ENCODE results near the gene WDR55. TPM values are rescaled to one million over a fixed set of nuclear protein-coding genes. Genes with fewer than 3 reads are reported as not detected.
"Not testable (repeated sequence)": the region's sequence is repeated elsewhere in the genome, so short reads cannot be mapped to it uniquely, and the experiment has no call there.

WDR55 gene, protein sequence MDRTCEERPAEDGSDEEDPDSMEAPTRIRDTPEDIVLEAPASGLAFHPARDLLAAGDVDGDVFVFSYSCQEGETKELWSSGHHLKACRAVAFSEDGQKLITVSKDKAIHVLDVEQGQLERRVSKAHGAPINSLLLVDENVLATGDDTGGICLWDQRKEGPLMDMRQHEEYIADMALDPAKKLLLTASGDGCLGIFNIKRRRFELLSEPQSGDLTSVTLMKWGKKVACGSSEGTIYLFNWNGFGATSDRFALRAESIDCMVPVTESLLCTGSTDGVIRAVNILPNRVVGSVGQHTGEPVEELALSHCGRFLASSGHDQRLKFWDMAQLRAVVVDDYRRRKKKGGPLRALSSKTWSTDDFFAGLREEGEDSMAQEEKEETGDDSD
- total RNA-seq (2014; rRNA removed; shearing (Covaris generic)) = 11.7 and 26.5 TPM in 2 replicates

DNA sequence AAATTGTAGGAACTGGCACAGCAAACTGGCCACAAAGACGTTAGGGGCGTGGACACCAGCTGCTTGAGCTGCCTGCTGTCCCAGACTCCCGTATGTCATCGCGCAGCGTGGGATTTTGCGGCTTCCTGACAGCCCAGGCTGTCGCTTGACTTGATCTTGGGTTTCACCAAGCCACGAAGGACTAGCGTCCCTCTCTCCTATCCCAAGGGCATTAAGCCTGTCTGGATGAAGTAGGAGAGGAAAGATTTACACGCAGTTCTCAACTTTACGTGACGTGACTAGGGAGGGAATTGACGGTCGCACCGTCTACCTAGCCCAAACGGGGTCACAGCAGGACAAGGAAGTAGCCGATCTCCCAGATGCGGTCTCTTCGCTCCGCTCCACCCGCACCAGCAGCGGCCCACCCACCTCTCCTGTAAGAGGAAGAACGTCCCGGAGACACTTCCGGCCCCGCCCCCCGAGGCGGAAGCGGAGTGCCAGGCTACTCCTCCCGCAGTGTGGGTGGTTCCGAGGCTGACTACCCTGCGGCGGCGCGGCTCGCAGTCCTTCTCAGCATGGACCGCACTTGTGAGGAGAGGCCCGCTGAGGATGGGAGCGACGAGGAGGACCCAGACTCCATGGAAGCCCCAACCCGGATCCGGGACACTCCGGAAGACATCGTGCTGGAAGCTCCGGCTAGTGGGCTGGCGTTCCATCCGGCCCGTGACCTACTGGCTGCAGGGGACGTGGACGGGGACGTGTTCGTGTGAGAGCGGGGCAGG is at the start of gene WDR55:
WDR55 (plus strand) TSS at position 546 of the 761 bp plus-strand sequence; CDS start at position 555, 9 bp downstream.
- DNase-seq (ENCODE audit: low read depth) = peak; percentile 96

DNA sequence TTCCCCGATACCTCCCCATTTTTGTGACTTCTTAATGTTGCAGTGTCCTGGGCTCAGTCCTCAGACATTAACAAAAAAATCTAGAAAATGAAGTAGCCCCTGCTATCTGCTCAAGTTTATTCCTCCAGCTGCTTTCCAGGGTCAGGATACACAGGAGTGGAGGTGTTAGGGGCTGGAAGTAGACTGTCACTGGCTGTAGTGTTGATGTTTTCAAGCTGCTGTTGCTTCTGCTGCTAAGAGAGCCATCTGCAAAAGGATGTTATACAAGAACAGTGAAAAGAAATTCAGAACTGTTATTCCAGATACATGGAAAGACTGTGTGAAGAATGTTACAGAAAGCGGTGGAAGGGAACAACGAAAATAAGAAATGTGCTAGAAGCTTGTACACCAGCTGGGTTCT is 42.4 kb upstream of the WDR55 start:
- no peak for DNase-seq (ENCODE audit: low read depth)

DNA sequence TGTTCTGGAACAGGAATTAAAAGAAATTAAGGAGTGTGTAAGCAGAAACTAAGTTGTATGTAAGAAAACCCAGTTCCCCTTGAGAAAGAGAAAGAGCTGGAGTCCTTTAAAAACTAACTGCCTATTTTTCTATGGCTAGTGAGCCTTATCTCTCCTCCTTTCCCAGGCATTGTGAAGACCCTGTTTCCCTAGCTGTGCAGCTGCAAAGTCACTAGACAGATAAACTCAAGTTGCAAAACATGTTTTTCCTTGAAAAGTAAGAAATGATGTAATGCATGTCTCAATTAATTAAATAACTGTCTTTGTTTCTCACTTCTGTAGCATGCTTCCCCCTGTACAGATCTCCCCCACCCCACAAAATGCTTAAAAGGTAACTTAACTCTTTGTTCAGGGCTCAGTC is 41.6 kb upstream of the WDR55 start:
- not testable (repeated sequence) for DNase-seq (ENCODE audit: low read depth)

DNA sequence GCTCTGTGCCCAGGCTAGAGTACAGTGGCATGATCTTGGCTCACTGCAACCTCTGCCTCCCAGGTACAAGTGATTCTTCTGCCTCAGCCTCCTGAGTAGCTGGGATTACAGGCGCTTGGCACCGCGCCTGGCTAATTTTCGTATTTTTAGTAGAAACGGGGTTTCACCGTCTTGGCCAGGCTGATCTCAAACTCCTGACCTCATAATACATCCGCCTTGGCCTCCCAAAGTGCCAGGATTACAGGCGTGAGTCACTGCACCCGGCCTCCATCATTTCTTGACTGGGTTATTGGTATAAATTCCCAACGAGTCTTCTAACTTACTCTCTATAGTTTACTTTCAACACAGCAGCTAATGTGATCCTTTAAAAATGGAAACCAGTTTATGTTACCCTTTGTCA is 39.8 kb upstream of the WDR55 start:
- peak; percentile 75 for DNase-seq (ENCODE audit: low read depth)

DNA sequence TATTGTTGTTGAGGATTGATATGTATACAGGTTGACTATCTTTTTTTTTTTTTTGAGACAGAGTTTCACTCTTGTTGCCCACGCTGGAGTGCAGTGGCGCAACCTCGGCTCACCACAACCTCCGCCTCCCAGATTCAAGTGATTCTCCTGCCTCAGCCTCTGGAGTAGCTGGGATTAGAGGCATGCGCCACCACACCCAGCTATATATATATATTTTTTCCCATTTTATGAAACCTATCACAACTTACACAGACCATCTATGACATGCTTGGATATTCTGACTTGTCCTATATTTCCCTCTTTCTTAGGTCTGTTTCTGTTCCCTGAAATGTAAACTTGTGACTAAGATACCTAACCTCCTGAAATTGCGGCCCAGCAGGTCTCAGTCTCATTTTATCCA is 36.7 kb upstream of the WDR55 start:
- DNase-seq (ENCODE audit: low read depth) = no peak

DNA sequence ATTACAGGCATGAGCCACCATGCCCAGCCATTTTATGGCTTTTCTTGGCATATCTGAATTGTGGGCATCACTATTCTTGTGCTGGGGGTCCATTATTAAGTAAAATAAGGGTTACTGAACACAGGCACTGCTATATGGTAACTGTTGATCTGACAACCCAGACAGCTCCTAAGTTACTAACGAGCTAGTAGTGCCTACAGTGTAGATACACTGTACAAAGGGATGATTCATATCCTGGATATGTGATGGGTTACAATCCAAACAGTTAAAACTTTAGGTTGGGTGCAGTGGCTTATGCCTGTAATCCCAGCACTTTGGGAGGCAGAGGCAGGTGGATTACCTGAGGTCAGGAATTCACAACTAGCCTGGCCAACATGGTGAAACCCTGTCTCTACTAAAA is 36.0 kb upstream of the WDR55 start:
- peak; percentile 54 for DNase-seq (ENCODE audit: low read depth)

DNA sequence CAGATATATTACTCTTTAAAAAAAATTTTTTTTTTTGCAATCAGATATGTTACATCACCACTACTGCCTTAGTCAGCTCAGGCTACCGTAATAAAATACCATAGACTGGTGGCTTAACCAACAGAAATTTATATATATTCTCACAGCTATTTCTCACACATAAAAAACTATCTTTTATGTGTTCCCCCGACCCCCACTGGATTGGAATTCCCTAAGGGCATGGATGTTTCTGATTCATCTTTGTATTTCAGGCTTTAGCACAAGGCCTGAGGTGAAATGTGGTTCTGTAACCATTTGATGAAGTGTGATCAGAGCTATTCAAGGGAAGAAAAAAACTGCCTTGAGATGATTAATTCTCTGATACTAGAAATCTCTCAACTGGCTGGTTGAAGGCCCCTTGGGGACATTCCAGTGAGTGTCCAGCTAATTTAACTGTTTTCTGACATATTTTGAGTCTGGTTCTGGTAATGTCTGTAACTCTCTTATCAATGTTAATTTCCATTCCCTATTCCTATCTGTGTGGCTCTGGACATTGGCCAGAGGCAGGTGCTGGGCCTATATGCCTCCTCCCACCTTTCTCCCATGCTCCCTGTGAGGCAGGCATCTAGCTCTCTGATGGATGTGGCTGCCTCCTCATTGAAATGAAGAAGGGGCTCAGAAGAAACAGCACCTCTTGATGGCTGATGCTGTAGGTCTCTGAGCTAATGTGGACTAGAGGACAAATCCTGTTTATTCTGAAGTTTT is 34.2 kb upstream of the WDR55 start:
- peak; percentile 93 for DNase-seq (ENCODE audit: low read depth)

DNA sequence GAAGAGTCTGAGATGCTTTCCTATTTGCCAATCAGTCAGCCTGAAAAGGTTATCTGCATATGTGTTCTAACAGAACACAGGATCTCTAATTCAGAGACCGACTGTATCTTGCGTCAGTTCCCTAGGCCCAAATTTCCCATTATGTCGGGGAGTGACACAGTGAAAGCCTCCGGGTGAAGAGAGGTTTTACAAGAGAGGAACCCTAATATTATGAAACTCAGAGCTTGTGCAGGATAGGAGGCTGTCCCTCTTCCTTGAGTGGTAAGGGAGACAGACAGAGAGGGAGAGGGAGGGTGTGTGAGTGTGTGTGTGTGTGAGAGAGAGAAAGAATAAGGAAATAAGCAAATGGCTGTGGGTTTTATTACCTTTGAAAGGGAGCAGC is 33.7 kb upstream of the WDR55 start:
- no peak for DNase-seq (ENCODE audit: low read depth)

DNA sequence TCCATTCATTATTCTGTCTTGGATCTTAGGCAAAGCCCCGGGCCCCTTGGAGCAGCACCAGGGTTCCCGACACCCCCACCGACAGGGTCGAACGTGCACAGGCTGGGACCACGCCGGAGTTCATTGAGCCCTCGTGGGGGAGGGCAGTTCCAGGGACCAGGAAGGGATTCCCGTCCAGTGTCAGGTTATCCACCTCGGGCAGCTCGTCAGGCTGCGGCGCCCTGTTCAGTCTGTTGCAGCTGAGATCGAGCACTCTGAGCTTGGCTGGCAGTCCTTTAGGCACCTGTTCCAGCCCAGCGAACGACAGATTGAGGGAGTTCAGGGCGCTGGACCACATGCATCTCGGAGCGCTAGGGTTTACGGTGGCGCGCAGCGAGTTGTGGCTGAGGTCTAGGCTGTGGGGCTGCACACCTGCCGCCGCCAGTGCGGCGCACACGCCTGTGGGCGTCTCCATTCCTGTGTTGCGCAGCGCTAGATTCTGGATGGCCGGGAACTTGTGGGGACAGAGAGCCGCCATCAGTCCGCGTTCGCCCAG is 32.8 kb upstream of the WDR55 start:
- DNase-seq (ENCODE audit: low read depth) = no peak

DNA sequence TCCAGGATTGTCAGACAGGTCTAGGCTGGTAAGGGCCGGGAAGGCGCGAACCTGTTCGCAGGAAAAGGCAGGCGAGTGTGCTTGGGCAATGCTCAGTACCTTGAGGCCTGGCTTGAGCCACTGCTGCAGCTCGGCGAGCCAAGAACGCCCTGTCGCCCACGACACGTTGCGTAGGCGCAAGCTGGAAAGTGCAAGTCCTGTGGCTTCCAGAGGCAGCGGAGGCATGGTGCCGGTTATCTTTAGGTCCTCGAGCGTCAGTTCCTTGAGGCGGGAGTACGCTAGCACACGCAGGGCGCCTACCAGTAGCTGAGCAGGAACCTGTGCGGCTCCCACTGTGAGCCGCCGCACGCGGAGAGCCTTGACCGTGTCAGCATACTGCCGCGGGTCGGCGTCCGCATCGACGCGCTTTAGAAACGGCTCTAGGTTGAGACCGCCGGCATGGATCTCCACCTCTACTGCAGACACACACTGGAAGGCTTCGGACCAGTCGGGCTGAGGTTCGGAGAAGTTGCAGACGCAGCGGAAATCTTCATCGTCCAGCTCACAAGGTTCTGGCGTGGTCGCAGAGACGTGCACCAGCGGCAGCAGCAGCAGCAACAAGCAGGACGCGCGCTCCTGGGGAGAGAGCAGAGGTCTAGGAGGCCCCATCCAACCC is 32.2 kb upstream of the WDR55 start:
- DNase-seq (ENCODE audit: low read depth) = no peak

DNA sequence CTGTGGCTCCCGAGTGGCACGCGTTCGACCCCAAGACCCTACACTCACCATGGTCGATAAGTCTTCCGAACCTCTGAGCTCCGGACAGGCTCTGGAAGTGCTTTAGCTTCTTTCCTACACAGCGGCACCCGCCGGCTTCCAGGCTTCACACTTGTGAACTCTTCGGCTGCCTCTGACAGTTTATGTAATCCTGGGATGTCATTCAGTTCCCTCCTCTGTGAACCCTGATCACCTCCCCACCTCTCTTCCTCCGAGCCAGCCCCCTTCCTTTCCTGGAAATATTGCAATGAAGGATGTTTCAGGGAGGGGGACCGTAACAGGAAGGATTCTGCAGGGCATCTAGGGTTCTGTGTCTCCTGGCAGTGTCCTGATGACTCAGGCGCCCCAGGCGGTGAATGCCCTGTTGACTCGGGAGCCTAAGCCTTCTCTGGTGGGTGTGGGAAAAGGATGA is 31.7 kb upstream of the WDR55 start, which contains the start of gene CD14:
CD14 (minus strand) TSS at position 155 of the 451 bp plus-strand sequence; CDS start at position 51, 104 bp downstream.
- peak; percentile 71 for DNase-seq (ENCODE audit: low read depth)

DNA sequence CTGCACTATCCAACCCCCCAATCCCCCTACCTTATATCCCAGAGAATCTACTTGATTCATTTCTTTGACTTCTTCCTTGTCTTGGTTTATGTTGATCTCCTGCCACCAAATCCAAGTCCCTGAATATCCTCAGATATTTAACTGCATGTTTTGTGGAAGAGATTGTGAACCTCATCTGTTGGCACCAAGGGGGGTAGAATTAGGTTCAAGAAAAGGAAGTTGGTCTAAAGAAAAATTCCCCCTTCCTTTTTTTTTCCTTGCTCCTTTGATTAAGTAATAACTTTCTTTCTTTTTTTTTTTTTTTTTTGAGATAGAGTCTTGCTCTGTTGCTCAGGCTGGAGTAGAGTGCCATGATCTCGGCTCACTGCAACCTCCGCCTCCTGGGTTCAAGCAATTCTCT is 31.2 kb upstream of the WDR55 start:
- DNase-seq (ENCODE audit: low read depth) = no peak

DNA sequence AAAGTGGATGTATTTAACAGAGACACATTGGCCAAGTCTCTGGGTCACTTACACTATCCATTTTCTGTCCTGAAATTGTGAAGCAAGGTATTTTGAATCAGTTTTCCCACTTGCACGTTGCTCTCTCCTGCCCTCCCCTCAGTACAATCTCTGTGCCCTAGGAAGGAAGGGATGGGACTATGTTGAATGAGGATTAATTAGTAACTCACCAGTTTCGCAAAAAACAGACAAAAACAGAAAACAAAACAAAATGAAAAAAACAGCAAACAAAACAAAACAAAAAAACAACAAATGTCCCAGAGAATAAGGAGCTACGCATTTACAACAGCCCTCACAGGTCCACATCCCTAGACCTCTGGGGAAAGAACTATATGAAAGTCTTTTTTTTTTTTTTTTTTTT is 30.6 kb upstream of the WDR55 start:
- DNase-seq (ENCODE audit: low read depth) = no peak

DNA sequence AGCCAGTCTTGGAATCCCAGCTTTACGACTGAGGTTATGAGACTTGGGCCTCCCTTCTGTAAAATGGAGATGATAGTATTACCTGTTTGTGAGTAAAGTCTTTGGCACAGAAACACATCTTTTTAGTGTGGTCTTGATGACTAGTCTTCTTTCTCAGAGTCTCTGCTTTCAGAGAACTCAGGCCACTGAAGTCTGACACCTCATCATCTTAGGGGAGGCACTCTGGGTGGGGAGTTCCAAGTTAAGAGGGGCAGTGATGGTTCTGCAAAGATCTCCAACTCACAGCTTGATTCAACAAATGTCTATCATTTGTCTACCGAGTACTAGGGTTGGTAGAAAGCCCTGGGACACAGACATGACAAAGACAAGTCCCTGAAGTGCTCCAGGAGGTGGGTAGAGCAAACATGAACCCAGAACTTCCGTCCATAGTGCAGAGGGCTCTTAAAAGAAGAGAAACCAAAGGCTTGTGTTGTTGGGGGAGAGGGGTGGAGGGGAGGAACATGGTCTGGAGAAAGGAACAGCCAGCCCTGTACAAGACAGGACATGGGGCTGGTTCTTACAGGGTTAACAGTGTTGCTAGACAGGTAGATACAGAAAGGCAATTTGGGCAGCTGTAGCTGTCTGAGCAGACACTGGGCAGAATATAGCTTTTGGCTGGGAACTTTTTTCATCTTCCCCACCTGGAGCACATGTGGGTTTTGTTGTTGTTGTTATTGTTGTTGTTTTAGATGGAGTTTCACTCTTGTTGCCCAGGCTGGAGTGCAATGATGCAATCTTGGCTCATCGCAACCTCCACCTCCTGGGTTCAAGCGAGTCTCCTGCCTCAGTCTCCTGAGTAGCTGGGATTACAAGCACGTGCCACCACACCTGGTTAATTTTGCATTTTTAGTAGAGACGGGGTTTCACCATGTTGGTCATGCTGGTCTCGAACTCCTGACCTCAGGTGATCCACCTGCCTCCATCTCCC is 29.1 kb upstream of the WDR55 start:
- no peak for DNase-seq (ENCODE audit: low read depth)

DNA sequence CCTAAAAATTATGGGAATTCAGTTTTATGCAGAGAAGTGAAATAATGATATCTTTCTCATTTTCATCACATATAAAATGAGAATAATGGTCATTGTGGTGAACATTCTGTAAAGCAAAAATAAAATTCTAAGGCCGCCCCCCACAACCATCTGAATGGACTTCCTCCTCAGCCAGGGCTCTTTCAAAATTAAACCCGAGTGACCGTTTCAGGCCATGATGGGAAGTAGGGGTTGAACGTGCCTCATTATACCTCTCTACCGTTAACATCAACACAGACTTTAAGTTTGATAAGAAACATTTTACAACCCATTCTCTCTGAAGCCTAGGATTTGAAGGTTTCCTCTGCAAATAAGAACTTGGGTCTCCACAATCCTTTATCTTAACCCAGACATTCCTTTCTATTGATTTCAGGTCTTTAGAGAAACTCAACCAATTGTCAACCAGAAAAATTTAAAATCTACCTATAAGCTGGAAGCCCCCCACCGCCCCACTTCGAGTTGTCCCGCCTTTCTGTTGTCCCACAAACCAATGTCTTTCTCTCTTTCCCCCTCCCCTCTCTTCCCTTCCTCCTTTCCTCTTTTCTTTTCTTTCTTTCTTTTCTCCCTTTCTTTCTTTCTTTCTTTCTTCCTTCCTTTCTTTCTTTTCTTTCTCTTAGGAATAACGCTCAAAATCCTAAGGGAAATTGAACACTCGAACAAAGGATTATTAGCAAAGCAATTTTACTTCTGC is 27.2 kb upstream of the WDR55 start:
- DNase-seq (ENCODE audit: low read depth) = no peak

DNA sequence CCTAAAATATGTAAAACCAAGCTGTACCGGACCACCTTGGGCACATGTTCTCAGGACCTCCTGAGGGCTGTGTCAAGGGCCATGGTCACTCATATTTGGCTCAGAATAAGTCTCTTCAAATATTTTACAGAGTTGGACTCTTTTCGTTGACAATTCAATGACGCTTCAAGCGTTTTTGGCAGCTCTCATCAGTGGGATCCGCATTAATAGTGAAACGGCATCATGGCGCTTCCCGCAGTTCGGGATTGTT is 25.9 kb upstream of the WDR55 start:
- not testable (repeated sequence) for DNase-seq (ENCODE audit: low read depth)

DNA sequence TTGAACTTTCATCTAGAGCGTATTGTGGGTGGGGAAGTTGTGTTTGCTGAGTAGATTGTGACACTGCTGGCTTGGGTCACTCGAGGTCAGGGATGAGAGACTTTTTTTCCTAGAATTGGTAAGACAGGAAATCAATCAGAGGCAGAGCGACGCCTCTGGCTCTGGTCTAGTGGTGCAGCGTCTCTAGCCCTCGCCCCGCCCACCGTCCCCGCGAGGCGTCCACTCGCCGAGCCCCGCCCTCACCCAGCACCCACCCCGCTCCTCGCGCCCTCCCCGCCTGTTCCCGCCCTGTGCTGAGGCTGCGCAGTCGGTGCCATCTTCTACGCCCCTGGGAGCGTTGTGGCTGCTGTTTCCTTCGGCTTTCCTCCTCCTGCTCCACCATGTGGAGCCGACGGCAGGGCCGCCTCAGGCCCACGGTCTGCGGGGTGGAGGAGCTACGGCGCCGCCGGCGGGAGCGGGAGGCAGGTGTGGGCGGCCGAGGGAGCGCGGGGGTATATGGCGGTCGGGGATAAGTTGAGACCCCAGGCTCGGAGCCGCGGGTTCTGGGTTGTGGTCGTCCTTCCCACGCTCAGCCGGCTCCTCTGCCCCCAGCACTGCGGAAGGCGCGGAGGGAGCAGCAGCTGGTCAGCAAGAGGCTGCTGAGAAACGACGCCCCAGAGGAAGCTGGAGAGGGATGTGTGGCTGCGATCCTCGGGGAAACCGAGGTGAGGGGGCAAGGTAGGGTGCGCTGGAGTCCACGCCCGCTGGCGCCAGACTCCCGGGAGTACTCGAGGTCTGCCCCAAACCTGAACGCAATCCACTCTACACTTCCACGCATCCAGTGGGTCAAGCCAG is 25.3 kb upstream of the WDR55 start, which contains the start of gene TMCO6:
TMCO6 (plus strand) TSS at position 304 of the 834 bp plus-strand sequence; CDS start at position 381, 77 bp downstream.
- DNase-seq (ENCODE audit: low read depth) = peak; percentile 92

DNA sequence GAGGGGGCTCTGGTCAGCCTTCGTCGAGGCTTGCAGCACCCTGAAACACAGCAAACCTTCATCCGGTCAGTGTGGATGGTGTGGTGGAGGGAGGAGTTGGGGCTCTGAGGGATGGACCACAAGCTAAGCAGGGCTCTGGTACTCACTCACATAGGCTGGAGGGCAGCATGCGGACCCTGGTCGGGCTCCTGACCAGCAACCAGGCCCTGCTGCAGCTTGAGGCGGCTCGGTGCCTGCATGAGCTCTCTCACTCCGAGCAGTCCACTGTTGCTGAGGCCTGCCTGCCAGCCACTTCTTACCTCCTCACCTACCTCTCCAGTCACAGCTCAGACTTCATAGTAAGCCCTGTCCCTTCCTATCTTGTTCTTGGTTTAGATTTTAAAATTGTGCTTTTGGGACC is 23.0 kb upstream of the WDR55 start:
- no peak for DNase-seq (ENCODE audit: low read depth)

DNA sequence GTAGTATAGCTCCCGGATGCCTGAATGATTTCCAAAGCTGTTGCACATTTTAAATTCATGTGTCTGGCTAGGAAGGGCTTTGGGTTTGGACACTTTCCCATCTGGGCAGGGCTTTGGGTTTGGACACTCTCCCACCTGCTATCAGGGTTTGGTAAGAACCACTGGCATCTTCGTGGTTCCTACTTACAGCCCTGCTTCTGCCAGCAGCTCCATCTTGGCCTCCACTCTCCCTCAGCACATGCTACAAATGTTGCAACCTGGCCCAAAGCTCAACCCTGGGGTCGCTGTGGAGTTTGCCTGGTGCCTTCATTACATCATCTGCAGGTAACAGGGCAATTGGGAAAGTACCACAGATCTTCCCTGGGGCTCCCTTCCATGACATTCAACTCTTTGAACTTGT is 22.0 kb upstream of the WDR55 start:
- peak; percentile 67 for DNase-seq (ENCODE audit: low read depth)

Measured in M059J (cell line).